ENCODE data around the gene TMEM170A. TPM values are rescaled to one million over a fixed set of nuclear protein-coding genes. Genes with fewer than 3 reads are reported as not detected.
A peak's percentile ranks its signal among the peaks of the same experiment; 100 is the strongest.

The TMEM170A gene
- total and polyA plus RNA-seq, 2 of the 13 experiments (the other 11 are each of a cell fraction or from before 2014, with no cell fraction given) = 35.7 to 39.7 TPM

- TF ChIP-seq KIAA2018 (CRISPR knock-in tag; IDR thresholded peaks at IDR 0.05; ENCODE audit: borderline replicate concordance) (no peak), ZNF691 (CRISPR knock-in tag; IDR thresholded peaks at IDR 0.05; ENCODE audit: borderline replicate concordance, low read depth) (no peak), ZNF543 (CRISPR knock-in tag; IDR thresholded peaks at IDR 0.05) (no peak), SNAPC5 (CRISPR knock-in tag; IDR thresholded peaks at IDR 0.05; ENCODE audit: borderline replicate concordance) (no peak), ZNF253 (CRISPR knock-in tag; IDR thresholded peaks at IDR 0.05; ENCODE audit: borderline replicate concordance) (no peak), ZNF747 (CRISPR knock-in tag; IDR thresholded peaks at IDR 0.05; ENCODE audit: borderline replicate concordance) (0 out of 2 replicates have a peak, but pooled peaks have one; percentile 40), ZNF12 (CRISPR knock-in tag; IDR thresholded peaks at IDR 0.05) (no peak), HES4 (CRISPR knock-in tag; IDR thresholded peaks at IDR 0.05; ENCODE audit: borderline replicate concordance) (no peak), ZNF446 (CRISPR knock-in tag; IDR thresholded peaks at IDR 0.05) (no peak), ARID3A (IDR thresholded peaks at IDR 0.05; ENCODE audit: low read depth, low read length) (no peak), KDM2A (CRISPR knock-in tag; IDR thresholded peaks at IDR 0.05; ENCODE audit: borderline replicate concordance, low read depth) (0 out of 2 replicates have a peak, but pooled peaks have one; percentile 11), MAX (IDR thresholded peaks at IDR 0.05) (peak; percentile 38; the same call in 1 of the 2 replicates), PATZ1 (CRISPR knock-in tag; IDR thresholded peaks at IDR 0.05) (no peak), JUNB (CRISPR knock-in tag; IDR thresholded peaks at IDR 0.05; ENCODE audit: borderline replicate concordance) (no peak), HMGA1 (CRISPR knock-in tag; conservative IDR thresholded peaks at IDR 0.05) (no peak), PAF1 (CRISPR knock-in tag; IDR thresholded peaks at IDR 0.05) (no peak), MTF2 (CRISPR knock-in tag; IDR thresholded peaks at IDR 0.05; ENCODE audit: borderline replicate concordance) (peak; percentile 90; the same call in 1 of the 2 replicates)
These were observed 30.2 kb upstream of the TMEM170A start (continued) for GRCh38 chr16:75494661-75495075.
